22Rv1 (cell line): ENCODE data around the gene ZFHX3.

ENCODE experiments used
- ZFX ChIP-seq: fragments of 450-650 bp; IDR thresholded peaks from 2 replicates; pipeline ENCODE4 v1.6.1; 2017; ENCODE audit warnings: antibody characterized with exemption, borderline replicate concordance
- TF ChIP-seq, protein P1 (sequence below): fragments of 450-650 bp; IDR thresholded peaks from 2 replicates; pipeline ENCODE4 v1.5.1; 2017; ENCODE audit warnings: mild to moderate bottlenecking

DNA sequence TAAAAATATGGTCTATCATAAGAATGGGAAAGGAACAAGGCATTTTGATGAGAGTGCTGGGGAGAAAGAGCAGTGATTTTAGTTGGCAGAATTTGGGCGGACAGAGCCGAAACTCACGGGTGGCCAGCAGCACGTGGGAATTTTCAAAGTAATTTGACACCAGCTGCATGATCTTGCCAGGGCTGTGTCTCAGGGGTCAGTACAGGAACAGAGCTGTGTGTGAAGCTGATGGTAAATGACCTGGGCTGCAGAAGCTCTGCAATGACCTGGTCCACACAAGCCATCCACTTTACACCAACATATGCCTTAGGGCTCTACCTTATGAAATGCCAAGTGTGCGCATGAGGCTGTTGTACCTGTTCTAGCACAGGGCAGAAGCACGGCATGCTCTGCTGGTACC, 112.0 kb downstream of the ZFHX3 start:
- TF ChIP-seq, protein P1, sequence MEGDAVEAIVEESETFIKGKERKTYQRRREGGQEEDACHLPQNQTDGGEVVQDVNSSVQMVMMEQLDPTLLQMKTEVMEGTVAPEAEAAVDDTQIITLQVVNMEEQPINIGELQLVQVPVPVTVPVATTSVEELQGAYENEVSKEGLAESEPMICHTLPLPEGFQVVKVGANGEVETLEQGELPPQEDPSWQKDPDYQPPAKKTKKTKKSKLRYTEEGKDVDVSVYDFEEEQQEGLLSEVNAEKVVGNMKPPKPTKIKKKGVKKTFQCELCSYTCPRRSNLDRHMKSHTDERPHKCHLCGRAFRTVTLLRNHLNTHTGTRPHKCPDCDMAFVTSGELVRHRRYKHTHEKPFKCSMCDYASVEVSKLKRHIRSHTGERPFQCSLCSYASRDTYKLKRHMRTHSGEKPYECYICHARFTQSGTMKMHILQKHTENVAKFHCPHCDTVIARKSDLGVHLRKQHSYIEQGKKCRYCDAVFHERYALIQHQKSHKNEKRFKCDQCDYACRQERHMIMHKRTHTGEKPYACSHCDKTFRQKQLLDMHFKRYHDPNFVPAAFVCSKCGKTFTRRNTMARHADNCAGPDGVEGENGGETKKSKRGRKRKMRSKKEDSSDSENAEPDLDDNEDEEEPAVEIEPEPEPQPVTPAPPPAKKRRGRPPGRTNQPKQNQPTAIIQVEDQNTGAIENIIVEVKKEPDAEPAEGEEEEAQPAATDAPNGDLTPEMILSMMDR = no peak
- TF ChIP-seq ZFX = no peak
